Activated T-helper 1 cell treated with anti-CD3 and anti-CD28 coated beads, Interleukin-12 subunit alpha, Interleukin-12 subunit beta, Interleukin-2, Interleukin-4 antibody, amounts not matched to agents 30 ng/mL and 10 ng/mL and 1 ng/mL, durations not matched to agents 14 hours and 24 hours and 36 hours (primary cell): ENCODE results near the gene IGSF6. TPM values are rescaled to one million over a fixed set of nuclear protein-coding genes. Genes with fewer than 3 reads are reported as not detected.

ENCODE experiments used
- total RNA-seq: library from RNA; stranded (reverse); gene quantifications from 2 replicates; pipeline ENCODE4 v1.2.3, GENCODE V29; 2022

Gene IGSF6
- total RNA-seq, 1 donor from 2014 or later = not detected

Other genes starting within 250 kb of the IGSF6 start
- gene METTL9, start 53.0 kb downstream of the IGSF6 start, total RNA-seq = 58.8 and 64.9 TPM in 2 replicates
- gene OTOA, start 11.4 kb upstream of the IGSF6 start, total RNA-seq = 0.10 TPM in 1 of 2 replicates, not detected in the other
- gene NPIPB4, start 205.1 kb upstream of the IGSF6 start, total RNA-seq = 247 and 248 TPM in 2 replicates